ENCODE measurements around the gene CMTM4. TPM values are rescaled to one million over a fixed set of nuclear protein-coding genes. Genes with fewer than 3 reads are reported as not detected.

CMTM4 gene
- polyA plus RNA-seq, 1 donor from 2014 or later: 27.2 TPM

- no peak overlapping the region for H3K27ac ChIP-seq (ENCODE audit: low read length)
These were observed 9.9 kb upstream of the CMTM4 start for GRCh38 chr16:66706506-66706880.

DNA sequence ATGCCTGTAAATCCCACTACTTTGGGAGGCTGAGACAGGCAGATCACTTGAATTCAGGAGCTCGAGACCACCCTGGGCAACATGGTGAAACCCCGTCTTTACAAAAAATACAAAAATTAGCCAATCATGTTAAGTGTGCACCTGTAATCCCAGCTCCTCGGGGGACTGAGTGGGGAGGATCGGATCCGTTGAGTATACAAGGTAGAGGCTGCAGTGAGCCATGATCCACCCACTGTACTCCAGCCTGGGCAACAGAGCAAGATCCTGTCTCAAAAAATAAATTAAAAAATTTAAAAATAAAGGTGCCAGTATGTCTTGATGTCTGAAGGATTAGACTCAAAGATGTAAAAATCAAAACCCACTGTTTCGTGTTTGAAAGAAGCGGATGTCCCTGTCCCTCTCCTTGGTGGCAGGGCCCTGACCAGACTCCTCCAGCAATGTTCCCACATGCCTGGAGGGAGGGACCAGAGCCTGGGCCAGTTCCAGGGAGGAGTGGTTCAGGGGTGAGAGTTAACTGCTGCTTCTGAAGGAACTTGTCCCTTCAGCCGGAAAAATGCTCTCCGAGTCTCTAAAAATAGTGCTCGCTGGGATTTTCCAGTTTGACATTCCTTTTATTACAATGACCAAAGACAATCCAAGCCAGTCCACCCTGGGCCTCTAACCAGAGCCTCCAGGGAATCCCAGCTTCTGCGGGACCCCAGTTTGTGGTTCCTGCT lies 9.4 kb upstream of the CMTM4 start:
- Histone ChIP-seq H4K20me1 (ENCODE audit: insufficient read depth) (no peaks in the 10 kb centered on the region), H3F3A (ENCODE audit: insufficient read depth, low read length, poor library complexity, severe bottlenecking) (no peaks in the 10 kb centered on the region), H3K9me2 (ENCODE audit: insufficient read depth, low read length) (no peaks in the 10 kb centered on the region), H3K9ac (ENCODE audit: low read length) (no peak overlapping the region), H3K4me2 (ENCODE audit: low read length) (no peak overlapping the region), H3K27me3 (ENCODE audit: insufficient read depth, low read depth, low read length) (no peaks in the 10 kb centered on the region), H3K4me3 (ENCODE audit: low read length) (no peak overlapping the region), H3K36me3 (ENCODE audit: insufficient read depth, low read length) (no peaks in the 10 kb centered on the region), H3K27ac (ENCODE audit: low read length) (no peak overlapping the region), H3K9me3 (ENCODE audit: low read length) (no peaks in the 10 kb centered on the region), H3K79me2 (replicated peaks; ENCODE audit: insufficient read depth, low read length) (no peaks in the 10 kb centered on the region), H2AFZ (ENCODE audit: low read depth, low read length) (no peak overlapping the region)
- no peak for TF ChIP-seq MXI1 (conservative IDR thresholded peaks at IDR 0.05; ENCODE audit: poor library complexity, severe bottlenecking)
- TF ChIP-seq EZH2 (IDR thresholded peaks at IDR 0.05; ENCODE audit: borderline replicate concordance, insufficient read depth, low read length, poor library complexity, severe bottlenecking): no peak
- TF ChIP-seq EP300 (conservative IDR thresholded peaks at IDR 0.05; ENCODE audit: poor library complexity, severe bottlenecking): no peak
- TF ChIP-seq RAD21 (conservative IDR thresholded peaks at IDR 0.05): no peak
- TF ChIP-seq REST (IDR thresholded peaks at IDR 0.05; ENCODE audit: borderline replicate concordance): no peak
- TF ChIP-seq, protein P1, sequence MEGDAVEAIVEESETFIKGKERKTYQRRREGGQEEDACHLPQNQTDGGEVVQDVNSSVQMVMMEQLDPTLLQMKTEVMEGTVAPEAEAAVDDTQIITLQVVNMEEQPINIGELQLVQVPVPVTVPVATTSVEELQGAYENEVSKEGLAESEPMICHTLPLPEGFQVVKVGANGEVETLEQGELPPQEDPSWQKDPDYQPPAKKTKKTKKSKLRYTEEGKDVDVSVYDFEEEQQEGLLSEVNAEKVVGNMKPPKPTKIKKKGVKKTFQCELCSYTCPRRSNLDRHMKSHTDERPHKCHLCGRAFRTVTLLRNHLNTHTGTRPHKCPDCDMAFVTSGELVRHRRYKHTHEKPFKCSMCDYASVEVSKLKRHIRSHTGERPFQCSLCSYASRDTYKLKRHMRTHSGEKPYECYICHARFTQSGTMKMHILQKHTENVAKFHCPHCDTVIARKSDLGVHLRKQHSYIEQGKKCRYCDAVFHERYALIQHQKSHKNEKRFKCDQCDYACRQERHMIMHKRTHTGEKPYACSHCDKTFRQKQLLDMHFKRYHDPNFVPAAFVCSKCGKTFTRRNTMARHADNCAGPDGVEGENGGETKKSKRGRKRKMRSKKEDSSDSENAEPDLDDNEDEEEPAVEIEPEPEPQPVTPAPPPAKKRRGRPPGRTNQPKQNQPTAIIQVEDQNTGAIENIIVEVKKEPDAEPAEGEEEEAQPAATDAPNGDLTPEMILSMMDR (IDR thresholded peaks at IDR 0.05; ENCODE audit: poor library complexity, severe bottlenecking): no peak
- TF ChIP-seq POLR2AphosphoS5 (IDR thresholded peaks at IDR 0.05): no peak

More at GRCh38 chr16:66706506-66706880, 9.9 kb upstream of the CMTM4 start:
- no peak overlapping the region for H3K9ac ChIP-seq (ENCODE audit: low read length)
- no peaks in the 10 kb centered on the region for H3K9me2 ChIP-seq (ENCODE audit: insufficient read depth, low read length)
- H3F3A ChIP-seq (ENCODE audit: insufficient read depth, low read length, poor library complexity, severe bottlenecking): no peaks in the 10 kb centered on the region
- no peaks in the 10 kb centered on the region for H3K9me3 ChIP-seq (ENCODE audit: low read length)
- H2AFZ ChIP-seq (ENCODE audit: low read depth, low read length): no peak overlapping the region
- TF ChIP-seq REST (IDR thresholded peaks at IDR 0.05; ENCODE audit: borderline replicate concordance): no peak
- no peak for TF ChIP-seq EP300 (conservative IDR thresholded peaks at IDR 0.05; ENCODE audit: poor library complexity, severe bottlenecking)
- no peak for TF ChIP-seq MXI1 (conservative IDR thresholded peaks at IDR 0.05; ENCODE audit: poor library complexity, severe bottlenecking)
- TF ChIP-seq, protein P1 (IDR thresholded peaks at IDR 0.05; ENCODE audit: poor library complexity, severe bottlenecking): no peak
- no peak for TF ChIP-seq POLR2AphosphoS5 (IDR thresholded peaks at IDR 0.05)
- no peak for TF ChIP-seq TAF1 (IDR thresholded peaks at IDR 0.05; ENCODE audit: low read depth)
- TF ChIP-seq RAD21 (conservative IDR thresholded peaks at IDR 0.05): no peak
- no peak for TF ChIP-seq SMC3 (conservative IDR thresholded peaks at IDR 0.05; ENCODE audit: poor library complexity)
- no peak for TF ChIP-seq EZH2 (IDR thresholded peaks at IDR 0.05; ENCODE audit: borderline replicate concordance, insufficient read depth, low read length, poor library complexity, severe bottlenecking)
- H3K4me3 ChIP-seq (ENCODE audit: low read length): no peak overlapping the region
- no peaks in the 10 kb centered on the region for H4K20me1 ChIP-seq (ENCODE audit: insufficient read depth)
- no peaks in the 10 kb centered on the region for H3K36me3 ChIP-seq (ENCODE audit: insufficient read depth, low read length)
- no peaks in the 10 kb centered on the region for H3K79me2 ChIP-seq (replicated peaks; ENCODE audit: insufficient read depth, low read length)
- H3K27me3 ChIP-seq (ENCODE audit: insufficient read depth, low read depth, low read length): no peaks in the 10 kb centered on the region
- no peak overlapping the region for H3K4me2 ChIP-seq (ENCODE audit: low read length)
